IgD-negative memory B cell (primary cell): ENCODE measurements around the gene KCTD6. TPM values are rescaled to one million over a fixed set of nuclear protein-coding genes. Genes with fewer than 3 reads are reported as not detected.
"Not testable (repeated sequence)": the region's sequence is repeated elsewhere in the genome, so short reads cannot be mapped to it uniquely, and the experiment has no call there.

Experiments
- H3K27ac Mint-ChIP-seq, 3 donors: one replicate each; pipeline ENCODE4 v1.8.0; 2020 to 2022; ENCODE audit warnings: mild to moderate bottlenecking in 3 of 3, mixed read lengths in 3 of 3, moderate library complexity in 1 of 3
- H3K27me3 Mint-ChIP-seq: one replicate; pipeline ENCODE4 v1.8.0; 2021; ENCODE audit warnings: mixed read lengths
- H3K36me3 Mint-ChIP-seq: one replicate; pipeline ENCODE4 v1.8.0; 2020; ENCODE audit warnings: mild to moderate bottlenecking, mixed read lengths
- H3K4me1 Mint-ChIP-seq, 3 donors: one replicate each; pipeline ENCODE4 v1.8.0; 2020 to 2022; ENCODE audit warnings: mixed read lengths in 3 of 3, mild to moderate bottlenecking in 1 of 3
- H3K4me3 Mint-ChIP-seq, 4 donors: one replicate each; pipeline ENCODE4 v1.8.0; 2020 to 2022; ENCODE audit warnings: mild to moderate bottlenecking in 4 of 4, mixed read lengths in 4 of 4, moderate library complexity in 3 of 4
- H3K9me3 Mint-ChIP-seq, 3 donors: one replicate each; pipeline ENCODE4 v1.8.0; 2020 to 2021; ENCODE audit warnings: mixed read lengths in 3 of 3, mild to moderate bottlenecking in 1 of 3
- polyA plus RNA-seq: library from polyadenylated mRNA; unstranded; fragments of 300-500 nt; fragmentation: Illumina TruSeq; gene quantifications from one replicate; pipeline ENCODE4 v1.2.3, GENCODE V29; 2021

The KCTD6 gene
- polyA plus RNA-seq, 1 donor from 2014 or later, result 15.5 TPM

DNA sequence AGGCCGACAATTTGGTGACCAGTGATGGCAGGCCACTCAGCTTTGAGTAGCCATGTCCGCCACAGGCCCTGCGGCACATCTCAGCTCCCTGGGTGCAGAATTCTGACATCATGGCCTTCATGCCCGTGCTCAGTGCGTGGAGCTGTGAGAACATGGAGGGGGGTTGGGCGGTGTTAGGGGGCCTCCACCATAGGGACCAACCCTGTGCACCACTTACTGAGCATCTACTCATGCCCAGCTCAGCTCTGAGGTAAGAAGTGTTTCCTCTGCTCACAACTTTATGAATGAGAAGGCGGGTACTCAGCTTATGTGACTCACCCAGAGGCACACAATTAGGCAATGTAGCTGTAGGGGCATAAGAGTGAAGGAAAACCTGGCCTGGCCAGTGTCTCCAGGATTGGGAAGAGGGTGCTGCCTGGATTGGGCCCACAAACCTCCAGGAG lies 34.6 kb downstream of the KCTD6 start:
- no peaks in the 10 kb centered on the region for H3K9me3 Mint-ChIP-seq
- H3K4me3 Mint-ChIP-seq, result no peak overlapping the region
- no peaks in the 10 kb centered on the region for H3K4me1 Mint-ChIP-seq
- H3K27me3 Mint-ChIP-seq, result no peaks in the 10 kb centered on the region
- H3K27ac Mint-ChIP-seq, result no peak overlapping the region
- no peaks in the 10 kb centered on the region for H3K36me3 Mint-ChIP-seq

DNA sequence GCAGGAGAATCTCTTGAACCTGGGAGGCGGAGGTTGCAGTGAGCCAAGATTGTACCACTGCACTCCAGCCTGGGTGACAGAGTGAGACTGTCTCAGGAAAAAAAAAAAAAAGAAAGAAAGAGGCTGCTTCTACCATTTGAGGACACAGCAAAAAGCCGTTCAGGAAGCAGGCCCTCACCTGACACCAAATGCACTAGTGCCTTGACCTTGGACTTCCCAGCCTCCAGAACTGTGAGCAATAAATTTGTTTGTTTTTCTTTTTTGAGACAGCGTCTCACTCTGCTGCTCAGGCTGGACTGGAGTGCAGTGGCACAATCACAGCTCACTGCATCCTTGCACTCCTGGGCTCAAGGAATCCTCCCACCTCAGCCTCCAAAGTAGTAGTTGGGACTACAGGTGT lies 35.5 kb downstream of the KCTD6 start:
- H3K4me1 Mint-ChIP-seq, H3K27me3 Mint-ChIP-seq, H3K4me3 Mint-ChIP-seq, H3K27ac Mint-ChIP-seq, H3K36me3 Mint-ChIP-seq, H3K9me3 Mint-ChIP-seq: not testable (repeated sequence)

DNA sequence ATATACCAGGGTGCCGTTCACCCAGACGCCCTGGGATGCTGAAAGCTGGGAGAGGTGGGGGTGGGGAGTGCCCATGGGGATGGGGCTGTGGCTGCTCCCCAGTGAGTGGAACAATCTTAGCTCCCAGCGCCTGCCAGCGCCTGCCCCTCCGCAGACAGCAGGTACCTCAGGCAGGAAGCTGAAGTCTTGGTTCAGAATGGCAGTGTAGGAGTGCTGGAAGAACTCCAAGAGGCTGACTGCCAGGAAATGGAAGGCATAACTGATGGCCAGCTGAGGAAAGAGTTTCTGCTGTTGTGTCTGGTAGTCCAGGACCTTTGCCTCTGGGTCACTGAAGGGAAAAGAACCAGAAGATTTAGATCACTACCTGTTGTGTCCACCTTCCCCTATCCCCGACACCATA lies 36.7 kb downstream of the KCTD6 start:
- Mint-ChIP-seq H3K27me3 (no peaks in the 10 kb centered on the region), H3K36me3 (no peaks in the 10 kb centered on the region), H3K4me1 (peaks cover 4 to 5% (median 5%) of the 10 kb centered on the region in 3 donors), H3K9me3 (no peaks in the 10 kb centered on the region), H3K27ac (no peak overlapping the region), H3K4me3 (no peak overlapping the region)

DNA sequence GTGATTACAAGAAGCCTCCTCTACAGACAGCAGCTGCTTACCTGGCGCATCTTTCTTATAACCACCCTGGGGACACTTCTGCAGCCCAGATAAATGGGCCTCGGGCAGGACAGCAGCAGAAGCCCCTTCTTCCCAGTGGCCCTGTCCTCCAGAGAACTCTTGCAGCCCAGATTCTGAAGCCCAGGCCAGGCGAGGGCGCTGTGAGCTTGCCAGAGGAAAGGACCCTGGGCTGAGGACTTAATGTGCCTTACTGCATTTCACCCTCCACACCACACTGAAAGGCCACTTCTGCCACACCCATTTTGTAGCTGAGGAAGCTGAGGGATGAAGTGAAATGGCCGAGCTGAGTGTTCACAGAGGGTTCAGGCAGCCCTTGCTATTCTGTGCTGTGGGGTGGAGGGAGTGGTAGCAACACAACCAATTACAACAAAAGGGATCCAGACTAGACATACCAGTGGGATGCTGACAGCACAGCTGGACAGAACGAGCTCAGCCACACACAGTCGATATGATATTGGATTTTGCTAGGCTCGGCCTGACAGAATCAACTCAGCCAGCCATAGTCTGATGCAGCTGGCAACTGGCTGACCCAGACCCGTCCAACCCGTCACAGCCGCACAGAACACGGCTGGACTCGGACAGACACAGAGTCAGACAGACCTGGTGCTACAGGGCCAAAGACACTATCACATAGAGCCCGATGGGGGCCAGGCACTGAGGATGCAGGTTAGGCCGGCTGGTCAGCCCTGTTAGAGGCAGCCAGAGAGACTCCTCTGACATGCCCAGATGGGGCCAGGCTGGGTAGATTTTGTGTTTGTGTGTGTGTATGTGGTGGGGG lies 37.8 kb downstream of the KCTD6 start:
- H3K27me3 Mint-ChIP-seq, result no peaks in the 10 kb centered on the region
- no peaks in the 10 kb centered on the region for H3K9me3 Mint-ChIP-seq
- H3K27ac Mint-ChIP-seq, result peak overlapping the region in 1 of 3 donors; percentile 57
- H3K36me3 Mint-ChIP-seq, result no peaks in the 10 kb centered on the region
- H3K4me3 Mint-ChIP-seq, result no peak overlapping the region
- H3K4me1 Mint-ChIP-seq, result peaks cover 4 to 5% (median 5%) of the 10 kb centered on the region in 3 donors

DNA sequence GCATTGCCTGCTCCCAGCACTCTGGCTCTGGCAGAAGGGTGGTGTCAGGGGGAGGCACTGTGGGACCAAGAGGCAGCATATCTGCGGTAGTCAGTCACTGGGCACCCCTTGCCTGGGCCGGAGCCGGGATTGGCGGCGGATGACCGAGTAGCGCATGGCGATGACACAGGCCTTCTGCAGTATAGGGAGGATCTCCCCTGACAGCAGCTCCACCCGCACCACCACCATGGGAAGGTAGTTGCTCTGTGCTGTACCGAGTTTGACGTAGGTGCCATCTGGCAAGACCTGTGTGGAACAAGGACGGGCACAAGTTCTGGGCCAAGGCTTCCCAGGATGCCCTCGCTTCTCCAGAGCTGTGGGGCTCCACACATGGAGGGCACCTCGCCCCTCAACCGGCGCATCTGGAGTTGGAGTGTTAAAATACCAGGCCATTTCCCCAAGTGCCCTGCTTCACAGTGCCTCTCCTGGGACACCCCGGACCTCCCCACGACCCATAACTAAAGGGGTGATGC lies 38.5 kb downstream of the KCTD6 start:
- Mint-ChIP-seq H3K27me3 (no peaks in the 10 kb centered on the region), H3K27ac (no peak overlapping the region), H3K4me3 (no peak overlapping the region), H3K9me3 (no peaks in the 10 kb centered on the region), H3K36me3 (no peaks in the 10 kb centered on the region), H3K4me1 (peaks cover 4 to 5% (median 5%) of the 10 kb centered on the region in 3 donors)

DNA sequence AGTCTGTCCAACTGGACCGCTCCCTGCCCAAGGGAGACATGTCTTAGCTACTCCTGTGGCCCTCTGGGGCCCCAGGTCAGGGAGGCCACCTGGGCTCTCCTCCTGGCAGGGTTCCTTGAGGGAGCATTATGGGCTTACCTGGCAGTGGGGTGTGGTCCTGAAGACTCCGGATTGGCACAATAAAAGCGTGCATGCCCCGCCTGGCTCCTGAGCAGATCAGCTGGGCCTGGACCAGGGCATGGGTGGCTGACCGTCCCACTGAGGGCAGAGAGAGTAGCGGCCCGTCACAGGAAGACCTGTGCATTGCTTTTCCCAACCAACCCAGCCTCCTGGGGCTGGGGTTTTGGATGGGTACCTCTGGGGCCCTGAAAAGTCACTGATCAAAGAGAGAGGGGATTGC lies 39.7 kb downstream of the KCTD6 start:
- Mint-ChIP-seq H3K9me3 (no peaks in the 10 kb centered on the region), H3K4me1 (peaks cover 4 to 5% (median 5%) of the 10 kb centered on the region in 3 donors), H3K36me3 (peaks cover 1% of the 10 kb centered on the region), H3K27ac (no peak overlapping the region), H3K27me3 (no peaks in the 10 kb centered on the region), H3K4me3 (no peak overlapping the region)

DNA sequence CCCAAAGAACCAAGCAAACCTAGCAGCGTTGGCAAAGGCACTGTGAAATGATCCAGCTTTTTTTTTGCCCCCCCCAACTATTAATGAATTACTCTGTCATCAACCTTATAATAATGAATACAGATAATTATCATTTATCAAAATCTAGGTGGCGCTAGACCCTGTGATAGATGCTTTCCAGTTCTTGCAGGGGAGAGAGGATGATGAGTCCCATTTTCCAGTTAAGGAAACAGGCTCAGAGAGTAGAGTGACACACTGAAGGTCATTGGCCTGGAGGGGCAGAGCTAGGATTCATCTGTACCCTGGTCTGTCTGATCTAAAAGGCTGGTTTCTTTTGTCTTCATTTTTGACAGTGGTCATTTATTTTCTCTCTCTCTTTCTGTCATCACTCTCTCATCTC lies 40.1 kb downstream of the KCTD6 start:
- Mint-ChIP-seq H3K27me3 (no peaks in the 10 kb centered on the region), H3K4me1 (peaks cover 4 to 5% (median 5%) of the 10 kb centered on the region in 3 donors), H3K9me3 (no peaks in the 10 kb centered on the region), H3K4me3 (no peak overlapping the region), H3K36me3 (peaks cover 1% of the 10 kb centered on the region), H3K27ac (no peak overlapping the region)

DNA sequence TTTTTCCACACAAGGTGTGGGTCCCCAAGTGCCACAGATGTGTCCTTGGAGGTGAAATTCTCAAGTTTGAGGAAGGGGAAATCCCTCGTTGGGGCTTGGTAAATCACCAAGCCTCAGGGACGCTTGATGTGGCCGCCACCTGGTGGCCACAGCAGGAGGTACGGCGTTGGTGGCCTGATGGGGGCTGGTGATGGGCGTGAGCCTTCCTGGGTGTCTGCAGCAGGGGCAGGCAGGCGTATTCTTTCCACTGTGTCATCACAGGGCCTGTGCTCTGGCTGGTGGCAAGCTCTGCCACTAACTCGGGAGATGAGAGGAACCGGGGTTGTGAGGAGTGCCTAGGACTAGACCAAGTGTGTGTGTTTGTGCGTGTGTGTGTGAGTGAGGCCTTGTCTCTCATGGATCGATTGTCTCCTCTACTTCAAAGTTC lies 40.9 kb downstream of the KCTD6 start:
- Mint-ChIP-seq H3K36me3 (peaks cover 1% of the 10 kb centered on the region), H3K4me1 (peaks cover 4 to 5% (median 5%) of the 10 kb centered on the region in 3 donors), H3K4me3 (no peak overlapping the region), H3K27ac (peak overlapping the region in 1 of 3 donors; percentile 46), H3K27me3 (no peaks in the 10 kb centered on the region), H3K9me3 (no peaks in the 10 kb centered on the region)

DNA sequence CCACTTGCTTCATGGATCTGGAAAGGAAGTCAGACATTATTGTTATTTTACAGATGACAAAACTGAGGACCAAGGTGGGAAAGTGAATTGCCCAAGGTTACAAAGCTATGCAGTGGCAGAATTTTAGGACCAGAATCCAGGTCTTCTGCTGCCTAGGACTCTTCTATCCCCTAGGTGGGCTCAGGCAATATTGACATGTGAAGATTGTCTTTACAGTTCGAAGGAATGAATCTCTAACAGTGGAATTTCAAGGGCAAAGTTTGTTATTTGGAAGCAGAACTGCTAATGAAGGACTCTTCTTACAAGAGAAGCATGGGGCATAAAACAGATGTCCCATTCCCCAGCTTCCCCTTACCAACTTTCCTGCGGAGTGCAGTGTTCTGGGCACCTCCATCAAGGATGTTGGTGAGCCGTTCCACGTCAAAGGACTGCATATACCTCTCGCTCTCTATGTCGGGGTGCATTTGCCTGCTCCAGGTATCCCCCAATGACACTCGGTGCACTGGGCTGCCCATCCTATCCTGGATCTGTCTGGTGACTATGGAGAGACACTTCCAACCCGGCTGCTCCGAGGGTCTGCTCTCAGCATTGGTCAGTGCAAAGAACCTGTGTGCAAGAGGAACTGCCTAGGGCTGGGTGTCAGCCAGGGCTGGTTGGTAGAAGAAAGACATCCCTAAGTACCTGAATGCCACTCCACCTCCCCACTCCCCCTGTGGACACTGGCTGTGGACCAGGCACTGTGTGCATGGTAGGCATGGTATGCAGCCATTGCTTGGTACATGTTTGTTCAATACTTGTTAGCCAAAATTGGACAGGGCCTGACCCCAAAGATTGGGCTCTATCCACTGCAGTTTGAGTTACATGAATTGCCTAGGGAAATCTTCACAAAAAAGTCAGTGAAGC lies 42.9 kb downstream of the KCTD6 start:
- H3K4me3 Mint-ChIP-seq, result no peak overlapping the region
- H3K36me3 Mint-ChIP-seq, result peaks cover 1% of the 10 kb centered on the region
- H3K27me3 Mint-ChIP-seq, result peaks cover 1% of the 10 kb centered on the region
- peaks cover 4 to 5% (median 5%) of the 10 kb centered on the region in 3 donors for H3K4me1 Mint-ChIP-seq
- no peak overlapping the region for H3K27ac Mint-ChIP-seq
- no peaks in the 10 kb centered on the region for H3K9me3 Mint-ChIP-seq

DNA sequence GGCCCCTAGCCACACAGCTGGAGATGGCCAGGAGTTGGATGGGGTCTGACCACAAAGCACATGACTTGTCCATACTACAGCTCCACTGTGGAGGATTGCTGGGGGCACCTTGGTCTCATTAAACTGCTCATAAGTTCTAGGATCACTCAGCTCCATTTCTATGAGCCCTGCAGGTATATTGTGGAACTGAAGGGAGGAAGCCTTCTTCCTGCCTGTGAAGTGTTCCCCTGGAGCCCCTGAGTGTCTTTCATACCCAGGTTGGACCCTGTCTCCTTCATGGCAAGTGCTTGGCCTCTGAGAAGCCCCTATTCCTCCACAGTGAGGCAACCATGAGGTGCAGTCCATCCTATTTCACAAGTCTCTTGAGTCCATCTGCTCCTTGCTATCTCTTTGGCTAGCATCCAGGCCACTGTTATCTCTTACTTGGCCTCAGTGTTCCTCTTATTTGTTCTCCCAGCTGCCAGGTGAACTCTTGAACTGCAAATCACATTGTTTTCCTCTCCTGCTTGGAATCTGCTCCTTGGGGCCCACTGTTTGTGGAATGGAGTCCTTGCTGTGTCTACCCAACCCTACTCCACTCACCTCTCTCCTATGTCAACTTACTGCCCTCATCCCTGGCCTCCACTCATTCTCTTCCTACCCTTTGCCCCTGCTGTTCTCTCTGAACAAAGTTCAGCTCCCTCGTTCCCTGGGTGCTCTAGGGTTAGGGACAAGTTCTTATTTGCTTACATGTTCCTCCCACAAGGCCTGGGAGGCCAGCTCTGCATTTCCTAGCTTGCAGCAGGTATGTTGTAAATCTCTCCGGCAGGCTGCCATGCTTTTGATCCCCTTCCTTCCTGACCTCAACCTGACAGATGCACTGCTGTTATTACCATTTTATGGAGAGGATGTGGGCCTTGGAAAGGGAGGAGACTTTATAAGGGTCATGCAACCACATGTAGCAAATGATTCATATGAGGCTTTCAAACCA lies 43.9 kb downstream of the KCTD6 start:
- Mint-ChIP-seq H3K4me1 (peaks cover 4 to 5% (median 5%) of the 10 kb centered on the region in 3 donors), H3K27ac (no peak overlapping the region), H3K4me3 (no peak overlapping the region), H3K36me3 (peaks cover 1% of the 10 kb centered on the region), H3K9me3 (no peaks in the 10 kb centered on the region), H3K27me3 (peaks cover 1% of the 10 kb centered on the region)

DNA sequence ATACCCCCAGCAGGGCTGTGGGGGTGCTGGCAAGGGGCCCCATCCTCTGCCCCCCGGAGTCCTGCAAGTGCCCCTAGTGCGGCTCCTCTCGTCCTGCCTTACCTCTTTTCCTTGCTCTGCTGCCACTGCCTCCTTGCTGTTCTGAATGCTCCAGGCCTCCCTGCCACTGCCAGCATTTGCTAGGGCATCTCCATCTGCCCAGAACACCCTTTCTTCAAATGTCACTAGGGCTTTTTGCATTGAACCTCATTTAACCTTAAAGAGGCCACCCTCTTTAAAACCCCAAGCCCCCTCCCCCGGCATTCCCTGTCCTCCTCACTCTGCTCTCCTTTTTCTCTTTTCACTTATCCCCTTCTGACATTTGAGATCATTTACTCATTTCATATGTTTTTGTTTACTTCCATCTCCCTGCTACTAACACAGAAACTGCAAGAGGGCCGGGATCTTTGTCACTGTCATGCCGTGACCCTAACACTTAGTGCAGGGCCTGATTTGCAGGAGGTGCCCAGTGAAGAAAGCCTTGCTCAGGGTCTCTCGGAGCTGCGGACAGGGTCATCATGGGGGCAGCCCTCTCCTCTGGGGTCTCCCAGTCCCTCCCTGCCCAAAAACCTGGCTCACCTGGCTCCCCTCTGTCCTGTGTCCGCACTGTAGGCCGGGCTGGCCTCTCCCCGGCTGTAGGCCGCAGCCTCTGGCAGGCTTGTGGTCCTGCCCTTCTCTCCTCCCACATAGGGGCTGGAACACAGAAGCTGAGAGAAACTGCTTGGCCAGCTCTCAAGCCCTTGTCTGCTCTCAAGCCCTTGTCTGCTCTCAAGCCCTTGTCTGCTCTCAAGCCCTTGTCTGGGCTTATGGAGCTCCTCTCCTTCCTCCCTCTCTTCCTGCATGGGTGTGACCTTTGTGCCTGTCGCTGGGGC lies 44.9 kb downstream of the KCTD6 start, which contains the start of gene ACOX2:
TSS of gene ACOX2 (minus strand) at position 690 of the 911 bp plus-strand sequence. CDS start 2,084 bp downstream, outside the sequence.
- Mint-ChIP-seq H3K36me3 (peaks cover 1% of the 10 kb centered on the region), H3K27ac (no peak within 1 kb of the TSS), H3K27me3 (peaks cover 1% of the 10 kb centered on the region), H3K4me3 (no peak within 1 kb of the TSS), H3K9me3 (no peaks in the 10 kb centered on the region), H3K4me1 (peaks cover 4 to 5% (median 5%) of the 10 kb centered on the region in 3 donors)

DNA sequence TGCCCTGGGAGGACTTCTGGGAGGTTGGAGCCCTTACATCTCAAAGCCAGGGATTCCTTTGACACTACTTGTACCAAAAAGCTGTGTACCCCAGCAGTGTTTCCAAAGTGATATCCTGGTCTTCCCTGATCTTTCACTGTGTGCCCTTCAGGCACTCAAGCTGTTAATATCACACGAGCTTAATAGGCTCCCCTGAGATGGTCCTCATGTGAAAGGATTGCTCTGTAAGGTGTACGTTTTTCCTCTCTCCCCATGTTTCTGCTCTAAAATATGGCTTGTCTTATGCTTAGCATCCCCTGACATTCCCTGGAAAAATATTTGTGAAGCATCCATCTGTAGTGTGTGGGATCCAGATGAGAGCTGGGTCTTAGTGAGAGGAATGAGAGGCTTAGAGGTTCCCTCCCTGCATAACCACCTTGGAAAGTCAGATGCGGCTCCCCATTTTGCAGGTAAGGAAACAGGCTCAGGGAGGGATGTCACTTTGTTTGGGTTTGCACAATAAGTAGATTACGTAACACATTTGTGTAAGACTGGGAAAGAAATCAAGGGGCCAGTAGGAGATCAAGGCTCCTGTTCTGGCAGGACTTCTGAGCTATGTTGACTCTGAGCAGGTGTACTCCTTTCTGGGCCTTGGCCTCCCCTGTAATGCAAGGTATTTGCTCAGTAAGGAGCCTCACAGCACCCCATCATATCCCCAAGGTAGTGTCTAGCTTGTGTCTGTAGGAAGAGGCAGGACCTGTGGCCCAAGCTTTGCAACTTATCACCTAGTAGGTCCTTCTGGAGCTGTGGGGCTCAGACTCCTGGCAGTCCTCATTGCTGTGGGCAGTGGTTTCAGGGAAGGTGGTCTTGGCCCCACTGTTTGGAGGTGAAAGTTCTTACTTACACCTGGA lies 45.8 kb downstream of the KCTD6 start:
- no peaks in the 10 kb centered on the region for H3K9me3 Mint-ChIP-seq
- no peak overlapping the region for H3K27ac Mint-ChIP-seq
- peaks cover 3% of the 10 kb centered on the region in 3 donors for H3K4me1 Mint-ChIP-seq
- H3K4me3 Mint-ChIP-seq, result no peak overlapping the region
- H3K36me3 Mint-ChIP-seq, result peaks cover 1% of the 10 kb centered on the region
- H3K27me3 Mint-ChIP-seq, result peaks cover 1% of the 10 kb centered on the region
